Calu3 (cell line): ENCODE data around the gene STX10. TPM values are rescaled to one million over a fixed set of nuclear protein-coding genes. Genes with fewer than 3 reads are reported as not detected.

Experiments used
- BruUV-seq: library from RNA; stranded (reverse); fragments of 400-500 nt; replicated peaks from 2 replicates; lab custom pipeline; 2021; lab: Mats Ljungman, UMichigan
- CTCF ChIA-PET: fragments of 300-600 bp; sonication (Branson Sonifier 250); formaldehyde crosslinking; loops from one replicate; lab custom pipeline; 2022; ENCODE audit warnings: antibody characterized with exemption; lab: Charles Lee
- DNase-seq: peaks from one replicate; pipeline ENCODE4 v3.0.0; 2022
- H3K27ac Mint-ChIP-seq: one replicate; pipeline ENCODE4 v1.8.0; 2022; ENCODE audit warnings: mixed read lengths; ENCODE audit not compliant: unreplicated experiment
- H3K27me3 Mint-ChIP-seq: one replicate; pipeline ENCODE4 v1.8.0; 2022; ENCODE audit warnings: mixed read lengths; ENCODE audit not compliant: unreplicated experiment
- H3K36me3 Mint-ChIP-seq: one replicate; pipeline ENCODE4 v1.8.0; 2022; ENCODE audit warnings: mild to moderate bottlenecking, moderate library complexity, mixed read lengths; ENCODE audit not compliant: insufficient read depth, unreplicated experiment
- H3K4me1 Mint-ChIP-seq: one replicate; pipeline ENCODE4 v1.8.0; 2022; ENCODE audit warnings: mild to moderate bottlenecking, low read depth, mixed read lengths; ENCODE audit not compliant: unreplicated experiment
- H3K4me3 Mint-ChIP-seq: one replicate; pipeline ENCODE4 v1.8.0; 2022; ENCODE audit warnings: mild to moderate bottlenecking, low read depth, moderate library complexity, mixed read lengths; ENCODE audit not compliant: unreplicated experiment
- H3K9me3 Mint-ChIP-seq: one replicate; pipeline ENCODE4 v1.8.0; 2022; ENCODE audit warnings: low read depth, mixed read lengths; ENCODE audit not compliant: unreplicated experiment
- CTCF ChIP-seq: fragments of 200-600 bp; IDR thresholded peaks from one replicate; pipeline ENCODE4 v1.8.0; 2022; ENCODE audit warnings: antibody characterized with exemption; ENCODE audit not compliant: unreplicated experiment
- intact Hi-C: fragments of 100-400 bp; cut with micrococcal nuclease; formaldehyde crosslinking; loops from one replicate; pipeline ENCODE4 v1.10.0; 2022; ENCODE audit not compliant: unreplicated experiment
- total RNA-seq: library from RNA; stranded (reverse); gene quantifications from 2 replicates; pipeline ENCODE4 v1.2.3, GENCODE V29; 2022

Gene STX10
- total RNA-seq, 1 experiment from 2014 or later: 52.3 TPM

DNA sequence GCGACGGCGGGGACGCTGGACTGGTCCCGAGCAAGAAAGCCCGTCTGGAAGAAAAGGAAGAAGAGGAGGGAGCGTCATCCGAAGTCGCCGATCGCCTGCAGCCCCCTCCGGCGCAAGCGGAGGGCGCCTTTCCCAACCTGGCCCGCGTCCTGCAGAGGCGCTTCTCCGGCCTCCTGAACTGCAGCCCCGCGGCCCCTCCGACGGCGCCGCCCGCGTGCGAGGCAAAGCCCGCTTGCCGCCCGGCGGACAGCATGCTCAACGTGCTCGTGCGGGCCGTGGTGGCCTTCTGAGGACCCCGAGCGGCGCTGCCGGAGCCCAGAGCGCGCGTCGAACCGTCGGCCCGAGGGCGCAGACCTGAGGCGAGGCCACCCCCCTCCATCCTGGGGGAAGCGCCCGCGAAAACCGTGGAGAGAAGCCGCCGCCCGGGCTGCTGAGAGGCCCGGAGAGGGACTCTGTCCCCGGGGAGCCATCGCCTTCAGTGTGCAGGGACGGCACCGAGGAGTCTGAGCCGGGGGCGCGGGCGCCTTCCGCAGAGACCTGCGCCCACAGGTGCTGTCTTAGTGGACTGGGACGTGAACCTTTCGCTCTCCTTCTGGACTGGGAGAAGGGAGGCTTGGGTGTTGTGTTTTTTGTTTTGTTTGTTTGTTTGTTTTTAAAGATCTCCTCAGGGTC, 3.5 kb upstream of the STX10 start:
- TSS peak; percentile 17 for BruUV-seq
- intact Hi-C loops: no loop called here
- CTCF ChIA-PET: interaction anchor here (0.7 to 1.5 kb wide), 2 partner anchors 9 to 476 kb away, joined by 3 to 5 read pairs; no protein-coding TSS in a partner anchor

GRCh38 chr19:13152974-13153568, 2.9 kb upstream of the STX10 start:
- Mint-ChIP-seq H3K9me3 (no peaks in the 10 kb centered on the region), H3K27ac (peak overlapping the region; percentile 100), H3K36me3 (peaks cover 84% of the 10 kb centered on the region), H3K4me1 (peaks cover 14% of the 10 kb centered on the region), H3K27me3 (peaks cover 15% of the 10 kb centered on the region), H3K4me3 (peak overlapping the region; percentile 94)
- CTCF ChIA-PET: interaction anchor here (0.7 to 1.5 kb wide), 2 partner anchors 10 to 477 kb away, joined by 3 to 5 read pairs; no protein-coding TSS in a partner anchor
- TF ChIP-seq CTCF: no peak
- TSS peak; percentile 82 for BruUV-seq
- peak; percentile 94 for DNase-seq
- intact Hi-C loops: no loop called here

More for the DNA sequence above, 3.5 kb upstream of the STX10 start:
- Mint-ChIP-seq H3K27me3 (peaks cover 15% of the 10 kb centered on the region), H3K4me3 (peak overlapping the region; percentile 94), H3K27ac (peak overlapping the region; percentile 100), H3K4me1 (peaks cover 14% of the 10 kb centered on the region), H3K9me3 (no peaks in the 10 kb centered on the region), H3K36me3 (peaks cover 78% of the 10 kb centered on the region)
- no peak for DNase-seq
- no peak for TF ChIP-seq CTCF

DNA sequence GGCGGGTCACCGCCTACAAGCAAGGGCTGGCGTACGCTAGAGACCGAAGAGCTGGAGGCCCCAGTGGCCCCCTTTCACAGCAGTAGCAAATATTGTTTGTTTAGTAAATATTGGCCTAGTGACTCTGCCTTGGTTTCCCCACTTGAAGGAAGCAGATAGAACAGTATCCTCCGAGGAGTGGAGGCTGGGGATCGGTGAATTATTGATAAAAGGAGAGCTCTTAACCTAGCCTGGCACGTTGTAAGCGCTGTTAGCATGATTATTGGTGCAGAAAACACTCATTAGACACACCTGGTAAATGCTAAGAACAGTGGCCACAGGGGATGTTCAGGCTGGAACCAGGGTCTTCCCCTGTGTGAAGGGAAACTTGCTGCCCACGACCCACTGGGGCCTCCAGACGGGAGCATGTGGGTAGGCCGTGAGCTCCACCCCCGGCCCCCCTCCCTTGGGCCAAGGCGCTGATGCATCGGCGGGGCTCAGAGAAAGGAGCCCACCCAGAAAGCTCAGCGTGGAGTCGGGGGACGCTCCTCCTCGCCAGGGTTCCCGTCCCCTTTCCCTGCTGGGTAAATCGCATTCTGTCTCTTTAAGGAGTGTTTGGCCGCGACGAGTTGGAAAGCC, 2.3 kb upstream of the STX10 start:
- peak overlapping the region; percentile 100 for H3K27ac Mint-ChIP-seq
- H3K4me1 Mint-ChIP-seq: peaks cover 14% of the 10 kb centered on the region
- DNase-seq: no peak
- peak overlapping the region; percentile 94 for H3K4me3 Mint-ChIP-seq
- no peak for TF ChIP-seq CTCF
- no peaks in the 10 kb centered on the region for H3K9me3 Mint-ChIP-seq
- peaks cover 84% of the 10 kb centered on the region for H3K36me3 Mint-ChIP-seq
- CTCF ChIA-PET: interaction anchor here (1.5 kb wide), 1 partner anchor 11 kb away, joined by 5 read pairs; no protein-coding TSS in a partner anchor
- intact Hi-C loops: no loop called here
- BruUV-seq: TSS peak; percentile 59
- H3K27me3 Mint-ChIP-seq: peaks cover 15% of the 10 kb centered on the region

GRCh38 chr19:13151605-13152355, 1.6 kb upstream of the STX10 start:
- CTCF ChIA-PET: interaction anchor here (1.5 kb wide), 1 partner anchor 11 kb away, joined by 5 read pairs; no protein-coding TSS in a partner anchor
- no peaks in the 10 kb centered on the region for H3K9me3 Mint-ChIP-seq
- no TSS peak for BruUV-seq
- no peak for TF ChIP-seq CTCF
- peaks cover 91% of the 10 kb centered on the region for H3K36me3 Mint-ChIP-seq
- H3K4me1 Mint-ChIP-seq: peaks cover 19% of the 10 kb centered on the region
- DNase-seq: peak; percentile 93
- peaks cover 15% of the 10 kb centered on the region for H3K27me3 Mint-ChIP-seq
- H3K27ac Mint-ChIP-seq: peak overlapping the region; percentile 100
- intact Hi-C loops: no loop called here
- peak overlapping the region; percentile 94 for H3K4me3 Mint-ChIP-seq
